HEK293 (cell line): Measurements from ENCODE around the gene TP73.

Experiments used
- GLI4 ChIP-seq: fragments of 450-650 bp; formaldehyde crosslinking; IDR thresholded peaks from 2 replicates; pipeline ENCODE4 v1.5.1; 2016; ENCODE audit warnings: missing biosample characterization, missing genetic modification characterization
- ZNF311 ChIP-seq: fragments of 450-650 bp; formaldehyde crosslinking; IDR thresholded peaks from 2 replicates; pipeline ENCODE4 v1.5.1; 2017; ENCODE audit warnings: missing biosample characterization, missing genetic modification characterization, borderline replicate concordance
- ZNF394 ChIP-seq: fragments of 450-650 bp; formaldehyde crosslinking; IDR thresholded peaks from 2 replicates; pipeline ENCODE4 v1.5.1; 2016; ENCODE audit warnings: missing biosample characterization, missing genetic modification characterization, mild to moderate bottlenecking, moderate library complexity, borderline replicate concordance
- ZNF558 ChIP-seq: fragments of 450-650 bp; formaldehyde crosslinking; IDR thresholded peaks from 2 replicates; pipeline ENCODE4 v1.5.1; 2016; ENCODE audit warnings: missing biosample characterization, missing genetic modification characterization
- ZNF561 ChIP-seq: fragments of 450-650 bp; IDR thresholded peaks from 2 replicates; pipeline ENCODE4 v1.5.1; 2018; ENCODE audit warnings: missing biosample characterization, missing genetic modification characterization, borderline replicate concordance
- ZNF707 ChIP-seq: fragments of 450-650 bp; formaldehyde crosslinking; IDR thresholded peaks from 2 replicates; pipeline ENCODE4 v1.5.1; 2016; ENCODE audit warnings: missing biosample characterization, missing genetic modification characterization
- ZNF747 ChIP-seq: fragments of 450-650 bp; formaldehyde crosslinking; IDR thresholded peaks from 2 replicates; pipeline ENCODE4 v1.5.1; 2016; ENCODE audit warnings: missing biosample characterization, missing genetic modification characterization
- TF ChIP-seq, protein P1 (sequence below): fragments of 450-650 bp; formaldehyde crosslinking; IDR thresholded peaks from 2 replicates; pipeline ENCODE4 v1.5.1; 2016; ENCODE audit warnings: missing biosample characterization, missing genetic modification characterization, borderline replicate concordance
- TF ChIP-seq, protein P2 (sequence below): fragments of 450-650 bp; formaldehyde crosslinking; conservative IDR thresholded peaks from 2 replicates; pipeline ENCODE4 v1.5.1; 2016; ENCODE audit warnings: low read depth, missing biosample characterization, missing genetic modification characterization
- TF ChIP-seq, protein P3 (sequence below): fragments of 450-650 bp; formaldehyde crosslinking; IDR thresholded peaks from 2 replicates; pipeline ENCODE4 v1.5.1; 2016; ENCODE audit warnings: missing biosample characterization, missing genetic modification characterization
- TF ChIP-seq, protein P4 (sequence below): fragments of 450-650 bp; formaldehyde crosslinking; IDR thresholded peaks from 2 replicates; pipeline ENCODE4 v1.5.1; 2016; ENCODE audit warnings: missing biosample characterization, missing genetic modification characterization, borderline replicate concordance
- TF ChIP-seq, protein P5 (sequence below): fragments of 450-650 bp; formaldehyde crosslinking; IDR thresholded peaks from 2 replicates; pipeline ENCODE4 v1.5.1; 2016; ENCODE audit warnings: missing biosample characterization, missing genetic modification characterization
- TF ChIP-seq, protein P6 (sequence below): fragments of 450-650 bp; formaldehyde crosslinking; IDR thresholded peaks from 2 replicates; pipeline ENCODE4 v1.5.1; 2016; ENCODE audit warnings: missing biosample characterization, missing genetic modification characterization
- TF ChIP-seq, protein P7 (sequence below): fragments of 450-650 bp; formaldehyde crosslinking; IDR thresholded peaks from 2 replicates; pipeline ENCODE4 v1.5.1; 2017; ENCODE audit warnings: missing biosample characterization, missing genetic modification characterization

DNA sequence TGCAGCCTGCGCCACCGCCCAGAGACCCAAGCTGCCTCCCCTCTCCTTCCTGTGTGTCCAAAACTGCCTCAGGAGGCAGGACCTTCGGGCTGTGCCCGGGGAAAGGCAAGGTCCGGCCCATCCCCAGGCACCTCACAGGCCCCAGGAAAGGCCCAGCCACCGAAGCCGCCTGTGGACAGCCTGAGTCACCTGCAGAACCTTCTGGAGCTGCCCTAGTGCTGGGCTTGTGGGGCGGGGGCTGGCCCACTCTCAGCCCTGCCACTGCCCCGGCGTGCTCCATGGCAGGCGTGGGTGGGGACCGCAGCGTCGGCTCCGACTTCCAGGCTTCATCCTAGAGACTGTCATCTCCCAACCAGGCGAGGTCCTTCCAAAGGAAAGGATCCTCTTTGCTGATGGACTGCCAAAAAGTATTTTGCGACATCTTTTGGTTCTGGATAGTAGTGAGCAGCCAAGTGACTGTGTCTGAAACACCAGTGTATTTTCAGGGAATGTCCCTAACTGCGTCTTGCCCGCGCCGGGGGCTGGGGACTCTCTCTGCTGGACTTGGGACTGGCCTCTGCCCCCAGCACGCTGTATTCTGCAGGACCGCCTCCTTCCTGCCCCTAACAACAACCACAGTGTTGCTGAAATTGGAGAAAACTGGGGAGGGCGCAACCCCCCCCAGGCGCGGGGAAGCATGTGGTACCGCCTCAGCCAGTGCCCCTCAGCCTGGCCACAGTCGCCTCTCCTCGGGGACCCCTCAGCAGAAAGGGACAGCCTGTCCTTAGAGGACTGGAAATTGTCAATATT lies 81.0 kb downstream of the TP73 start:
- TF ChIP-seq, protein P1, sequence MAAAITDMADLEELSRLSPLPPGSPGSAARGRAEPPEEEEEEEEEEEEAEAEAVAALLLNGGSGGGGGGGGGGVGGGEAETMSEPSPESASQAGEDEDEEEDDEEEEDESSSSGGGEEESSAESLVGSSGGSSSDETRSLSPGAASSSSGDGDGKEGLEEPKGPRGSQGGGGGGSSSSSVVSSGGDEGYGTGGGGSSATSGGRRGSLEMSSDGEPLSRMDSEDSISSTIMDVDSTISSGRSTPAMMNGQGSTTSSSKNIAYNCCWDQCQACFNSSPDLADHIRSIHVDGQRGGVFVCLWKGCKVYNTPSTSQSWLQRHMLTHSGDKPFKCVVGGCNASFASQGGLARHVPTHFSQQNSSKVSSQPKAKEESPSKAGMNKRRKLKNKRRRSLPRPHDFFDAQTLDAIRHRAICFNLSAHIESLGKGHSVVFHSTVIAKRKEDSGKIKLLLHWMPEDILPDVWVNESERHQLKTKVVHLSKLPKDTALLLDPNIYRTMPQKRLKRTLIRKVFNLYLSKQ (tag by site-specific recombination) = no peak
- TF ChIP-seq ZNF394 (tag by site-specific recombination) = no peak
- TF ChIP-seq ZNF558 = no peak
- TF ChIP-seq ZNF311 (tag by site-specific recombination) = no peak
- TF ChIP-seq, protein P2, sequence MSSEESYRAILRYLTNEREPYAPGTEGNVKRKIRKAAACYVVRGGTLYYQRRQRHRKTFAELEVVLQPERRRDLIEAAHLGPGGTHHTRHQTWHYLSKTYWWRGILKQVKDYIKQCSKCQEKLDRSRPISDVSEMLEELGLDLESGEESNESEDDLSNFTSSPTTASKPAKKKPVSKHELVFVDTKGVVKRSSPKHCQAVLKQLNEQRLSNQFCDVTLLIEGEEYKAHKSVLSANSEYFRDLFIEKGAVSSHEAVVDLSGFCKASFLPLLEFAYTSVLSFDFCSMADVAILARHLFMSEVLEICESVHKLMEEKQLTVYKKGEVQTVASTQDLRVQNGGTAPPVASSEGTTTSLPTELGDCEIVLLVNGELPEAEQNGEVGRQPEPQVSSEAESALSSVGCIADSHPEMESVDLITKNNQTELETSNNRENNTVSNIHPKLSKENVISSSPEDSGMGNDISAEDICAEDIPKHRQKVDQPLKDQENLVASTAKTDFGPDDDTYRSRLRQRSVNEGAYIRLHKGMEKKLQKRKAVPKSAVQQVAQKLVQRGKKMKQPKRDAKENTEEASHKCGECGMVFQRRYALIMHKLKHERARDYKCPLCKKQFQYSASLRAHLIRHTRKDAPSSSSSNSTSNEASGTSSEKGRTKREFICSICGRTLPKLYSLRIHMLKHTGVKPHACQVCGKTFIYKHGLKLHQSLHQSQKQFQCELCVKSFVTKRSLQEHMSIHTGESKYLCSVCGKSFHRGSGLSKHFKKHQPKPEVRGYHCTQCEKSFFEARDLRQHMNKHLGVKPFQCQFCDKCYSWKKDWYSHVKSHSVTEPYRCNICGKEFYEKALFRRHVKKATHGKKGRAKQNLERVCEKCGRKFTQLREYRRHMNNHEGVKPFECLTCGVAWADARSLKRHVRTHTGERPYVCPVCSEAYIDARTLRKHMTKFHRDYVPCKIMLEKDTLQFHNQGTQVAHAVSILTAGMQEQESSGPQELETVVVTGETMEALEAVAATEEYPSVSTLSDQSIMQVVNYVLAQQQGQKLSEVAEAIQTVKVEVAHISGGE (tag by site-specific recombination) = no peak
- TF ChIP-seq, protein P3, sequence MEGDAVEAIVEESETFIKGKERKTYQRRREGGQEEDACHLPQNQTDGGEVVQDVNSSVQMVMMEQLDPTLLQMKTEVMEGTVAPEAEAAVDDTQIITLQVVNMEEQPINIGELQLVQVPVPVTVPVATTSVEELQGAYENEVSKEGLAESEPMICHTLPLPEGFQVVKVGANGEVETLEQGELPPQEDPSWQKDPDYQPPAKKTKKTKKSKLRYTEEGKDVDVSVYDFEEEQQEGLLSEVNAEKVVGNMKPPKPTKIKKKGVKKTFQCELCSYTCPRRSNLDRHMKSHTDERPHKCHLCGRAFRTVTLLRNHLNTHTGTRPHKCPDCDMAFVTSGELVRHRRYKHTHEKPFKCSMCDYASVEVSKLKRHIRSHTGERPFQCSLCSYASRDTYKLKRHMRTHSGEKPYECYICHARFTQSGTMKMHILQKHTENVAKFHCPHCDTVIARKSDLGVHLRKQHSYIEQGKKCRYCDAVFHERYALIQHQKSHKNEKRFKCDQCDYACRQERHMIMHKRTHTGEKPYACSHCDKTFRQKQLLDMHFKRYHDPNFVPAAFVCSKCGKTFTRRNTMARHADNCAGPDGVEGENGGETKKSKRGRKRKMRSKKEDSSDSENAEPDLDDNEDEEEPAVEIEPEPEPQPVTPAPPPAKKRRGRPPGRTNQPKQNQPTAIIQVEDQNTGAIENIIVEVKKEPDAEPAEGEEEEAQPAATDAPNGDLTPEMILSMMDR (tag by site-specific recombination) = no peak
- TF ChIP-seq, protein P4, sequence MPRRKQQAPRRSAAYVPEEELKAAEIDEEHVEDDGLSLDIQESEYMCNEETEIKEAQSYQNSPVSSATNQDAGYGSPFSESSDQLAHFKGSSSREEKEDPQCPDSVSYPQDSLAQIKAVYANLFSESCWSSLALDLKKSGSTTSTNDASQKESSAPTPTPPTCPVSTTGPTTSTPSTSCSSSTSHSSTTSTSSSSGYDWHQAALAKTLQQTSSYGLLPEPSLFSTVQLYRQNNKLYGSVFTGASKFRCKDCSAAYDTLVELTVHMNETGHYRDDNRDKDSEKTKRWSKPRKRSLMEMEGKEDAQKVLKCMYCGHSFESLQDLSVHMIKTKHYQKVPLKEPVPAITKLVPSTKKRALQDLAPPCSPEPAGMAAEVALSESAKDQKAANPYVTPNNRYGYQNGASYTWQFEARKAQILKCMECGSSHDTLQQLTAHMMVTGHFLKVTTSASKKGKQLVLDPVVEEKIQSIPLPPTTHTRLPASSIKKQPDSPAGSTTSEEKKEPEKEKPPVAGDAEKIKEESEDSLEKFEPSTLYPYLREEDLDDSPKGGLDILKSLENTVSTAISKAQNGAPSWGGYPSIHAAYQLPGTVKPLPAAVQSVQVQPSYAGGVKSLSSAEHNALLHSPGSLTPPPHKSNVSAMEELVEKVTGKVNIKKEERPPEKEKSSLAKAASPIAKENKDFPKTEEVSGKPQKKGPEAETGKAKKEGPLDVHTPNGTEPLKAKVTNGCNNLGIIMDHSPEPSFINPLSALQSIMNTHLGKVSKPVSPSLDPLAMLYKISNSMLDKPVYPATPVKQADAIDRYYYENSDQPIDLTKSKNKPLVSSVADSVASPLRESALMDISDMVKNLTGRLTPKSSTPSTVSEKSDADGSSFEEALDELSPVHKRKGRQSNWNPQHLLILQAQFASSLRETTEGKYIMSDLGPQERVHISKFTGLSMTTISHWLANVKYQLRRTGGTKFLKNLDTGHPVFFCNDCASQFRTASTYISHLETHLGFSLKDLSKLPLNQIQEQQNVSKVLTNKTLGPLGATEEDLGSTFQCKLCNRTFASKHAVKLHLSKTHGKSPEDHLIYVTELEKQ (tag by site-specific recombination) = no peak
- no peak for TF ChIP-seq GLI4 (tag by site-specific recombination)
- TF ChIP-seq, protein P5, sequence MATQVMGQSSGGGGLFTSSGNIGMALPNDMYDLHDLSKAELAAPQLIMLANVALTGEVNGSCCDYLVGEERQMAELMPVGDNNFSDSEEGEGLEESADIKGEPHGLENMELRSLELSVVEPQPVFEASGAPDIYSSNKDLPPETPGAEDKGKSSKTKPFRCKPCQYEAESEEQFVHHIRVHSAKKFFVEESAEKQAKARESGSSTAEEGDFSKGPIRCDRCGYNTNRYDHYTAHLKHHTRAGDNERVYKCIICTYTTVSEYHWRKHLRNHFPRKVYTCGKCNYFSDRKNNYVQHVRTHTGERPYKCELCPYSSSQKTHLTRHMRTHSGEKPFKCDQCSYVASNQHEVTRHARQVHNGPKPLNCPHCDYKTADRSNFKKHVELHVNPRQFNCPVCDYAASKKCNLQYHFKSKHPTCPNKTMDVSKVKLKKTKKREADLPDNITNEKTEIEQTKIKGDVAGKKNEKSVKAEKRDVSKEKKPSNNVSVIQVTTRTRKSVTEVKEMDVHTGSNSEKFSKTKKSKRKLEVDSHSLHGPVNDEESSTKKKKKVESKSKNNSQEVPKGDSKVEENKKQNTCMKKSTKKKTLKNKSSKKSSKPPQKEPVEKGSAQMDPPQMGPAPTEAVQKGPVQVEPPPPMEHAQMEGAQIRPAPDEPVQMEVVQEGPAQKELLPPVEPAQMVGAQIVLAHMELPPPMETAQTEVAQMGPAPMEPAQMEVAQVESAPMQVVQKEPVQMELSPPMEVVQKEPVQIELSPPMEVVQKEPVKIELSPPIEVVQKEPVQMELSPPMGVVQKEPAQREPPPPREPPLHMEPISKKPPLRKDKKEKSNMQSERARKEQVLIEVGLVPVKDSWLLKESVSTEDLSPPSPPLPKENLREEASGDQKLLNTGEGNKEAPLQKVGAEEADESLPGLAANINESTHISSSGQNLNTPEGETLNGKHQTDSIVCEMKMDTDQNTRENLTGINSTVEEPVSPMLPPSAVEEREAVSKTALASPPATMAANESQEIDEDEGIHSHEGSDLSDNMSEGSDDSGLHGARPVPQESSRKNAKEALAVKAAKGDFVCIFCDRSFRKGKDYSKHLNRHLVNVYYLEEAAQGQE = no peak
- no peak for TF ChIP-seq ZNF561 (tag by site-specific recombination)
- no peak for TF ChIP-seq ZNF707
- TF ChIP-seq, protein P6, sequence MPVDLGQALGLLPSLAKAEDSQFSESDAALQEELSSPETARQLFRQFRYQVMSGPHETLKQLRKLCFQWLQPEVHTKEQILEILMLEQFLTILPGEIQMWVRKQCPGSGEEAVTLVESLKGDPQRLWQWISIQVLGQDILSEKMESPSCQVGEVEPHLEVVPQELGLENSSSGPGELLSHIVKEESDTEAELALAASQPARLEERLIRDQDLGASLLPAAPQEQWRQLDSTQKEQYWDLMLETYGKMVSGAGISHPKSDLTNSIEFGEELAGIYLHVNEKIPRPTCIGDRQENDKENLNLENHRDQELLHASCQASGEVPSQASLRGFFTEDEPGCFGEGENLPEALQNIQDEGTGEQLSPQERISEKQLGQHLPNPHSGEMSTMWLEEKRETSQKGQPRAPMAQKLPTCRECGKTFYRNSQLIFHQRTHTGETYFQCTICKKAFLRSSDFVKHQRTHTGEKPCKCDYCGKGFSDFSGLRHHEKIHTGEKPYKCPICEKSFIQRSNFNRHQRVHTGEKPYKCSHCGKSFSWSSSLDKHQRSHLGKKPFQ (tag by site-specific recombination) = no peak
- no peak for TF ChIP-seq ZNF747 (tag by site-specific recombination)
- TF ChIP-seq, protein P7, sequence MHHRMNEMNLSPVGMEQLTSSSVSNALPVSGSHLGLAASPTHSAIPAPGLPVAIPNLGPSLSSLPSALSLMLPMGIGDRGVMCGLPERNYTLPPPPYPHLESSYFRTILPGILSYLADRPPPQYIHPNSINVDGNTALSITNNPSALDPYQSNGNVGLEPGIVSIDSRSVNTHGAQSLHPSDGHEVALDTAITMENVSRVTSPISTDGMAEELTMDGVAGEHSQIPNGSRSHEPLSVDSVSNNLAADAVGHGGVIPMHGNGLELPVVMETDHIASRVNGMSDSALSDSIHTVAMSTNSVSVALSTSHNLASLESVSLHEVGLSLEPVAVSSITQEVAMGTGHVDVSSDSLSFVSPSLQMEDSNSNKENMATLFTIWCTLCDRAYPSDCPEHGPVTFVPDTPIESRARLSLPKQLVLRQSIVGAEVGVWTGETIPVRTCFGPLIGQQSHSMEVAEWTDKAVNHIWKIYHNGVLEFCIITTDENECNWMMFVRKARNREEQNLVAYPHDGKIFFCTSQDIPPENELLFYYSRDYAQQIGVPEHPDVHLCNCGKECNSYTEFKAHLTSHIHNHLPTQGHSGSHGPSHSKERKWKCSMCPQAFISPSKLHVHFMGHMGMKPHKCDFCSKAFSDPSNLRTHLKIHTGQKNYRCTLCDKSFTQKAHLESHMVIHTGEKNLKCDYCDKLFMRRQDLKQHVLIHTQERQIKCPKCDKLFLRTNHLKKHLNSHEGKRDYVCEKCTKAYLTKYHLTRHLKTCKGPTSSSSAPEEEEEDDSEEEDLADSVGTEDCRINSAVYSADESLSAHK (tag by site-specific recombination) = no peak
